GM18873 (cell line): ENCODE results near the gene GCK.
"Not testable (repeated sequence)": the region's sequence is repeated elsewhere in the genome, so short reads cannot be mapped to it uniquely, and the experiment has no call there.

Source experiments
- ATAC-seq: cut with Tn5 transposase; IDR thresholded peaks from one replicate; pipeline ENCODE4 v1.9.1; 2021; ENCODE audit warnings: mild to moderate bottlenecking, moderate library complexity, moderate number of reproducible peaks; ENCODE audit not compliant: unreplicated experiment, low FRiP score

Gene GCK

GRCh38 chr7:44145969-44146911 lies 43.0 kb downstream of the GCK start:
- ATAC-seq, result no peak

- no peak for ATAC-seq
Observed at GRCh38 chr7:44145479-44145968, 43.7 kb downstream of the GCK start.

- no peak for ATAC-seq
Observed at GRCh38 chr7:44144968-44145478, 44.2 kb downstream of the GCK start.

DNA sequence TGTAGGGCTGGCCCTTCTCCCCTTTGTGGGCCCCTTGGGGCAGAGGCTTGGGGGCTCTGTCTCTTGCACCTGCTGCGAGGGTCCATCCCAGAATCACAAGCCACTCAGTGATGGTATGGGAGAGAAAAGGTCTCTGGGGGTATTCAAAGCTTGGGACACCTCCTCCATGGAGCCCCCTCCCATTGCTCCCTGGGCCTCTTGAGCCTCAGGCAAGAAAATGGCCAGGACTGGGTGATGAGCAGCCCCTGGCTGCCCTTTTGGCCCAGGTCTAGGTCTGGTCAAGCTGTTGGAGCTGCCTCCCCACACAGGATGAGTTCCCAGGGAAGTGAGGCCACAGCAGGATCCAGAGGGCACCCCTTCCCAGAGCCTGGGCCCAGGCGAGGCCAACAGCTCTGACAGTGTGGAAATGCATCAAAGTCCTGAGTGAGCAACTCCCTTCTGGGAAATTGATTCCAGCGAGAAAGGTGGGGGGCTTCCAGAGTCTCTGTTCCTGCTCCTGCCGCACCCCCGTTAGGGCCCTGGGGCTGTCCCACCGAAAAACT lies 44.7 kb downstream of the GCK start:
- no peak for ATAC-seq

- ATAC-seq, result no peak
Observed at GRCh38 chr7:44143646-44144250, 45.5 kb downstream of the GCK start.

DNA sequence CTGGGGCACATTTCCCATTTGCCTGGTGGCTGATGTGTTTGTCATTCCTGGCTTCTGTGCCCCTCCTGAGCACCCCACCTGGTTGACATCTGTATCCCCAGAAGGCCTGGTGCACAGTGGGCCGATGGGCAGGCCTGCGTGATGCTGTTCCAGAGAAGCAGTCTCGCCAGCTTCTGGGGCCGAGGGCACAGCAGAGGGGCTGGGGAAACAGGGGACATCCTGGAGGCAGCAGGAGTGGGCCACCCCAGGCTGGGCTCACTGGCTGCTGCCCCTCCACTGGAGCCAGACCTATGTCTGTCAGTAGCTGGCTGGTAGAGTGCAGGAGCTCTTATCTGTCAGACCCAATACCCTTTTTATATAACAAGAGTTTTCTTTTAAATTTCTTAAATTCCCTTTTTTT lies 47.2 kb downstream of the GCK start:
- no peak for ATAC-seq

GRCh38 chr7:44141221-44141850 lies 47.9 kb downstream of the GCK start, which contains the start of gene MYL7:
TSS of gene MYL7 (minus strand) at chr7:44141332. CDS start at chr7:44141305, 27 bp downstream.
- no peak for ATAC-seq

- ATAC-seq, result no peak
Observed at GRCh38 chr7:44140341-44140740, 48.9 kb downstream of the GCK start.

- ATAC-seq, result no peak
Observed at GRCh38 chr7:44139311-44140010, 49.8 kb downstream of the GCK start.

DNA sequence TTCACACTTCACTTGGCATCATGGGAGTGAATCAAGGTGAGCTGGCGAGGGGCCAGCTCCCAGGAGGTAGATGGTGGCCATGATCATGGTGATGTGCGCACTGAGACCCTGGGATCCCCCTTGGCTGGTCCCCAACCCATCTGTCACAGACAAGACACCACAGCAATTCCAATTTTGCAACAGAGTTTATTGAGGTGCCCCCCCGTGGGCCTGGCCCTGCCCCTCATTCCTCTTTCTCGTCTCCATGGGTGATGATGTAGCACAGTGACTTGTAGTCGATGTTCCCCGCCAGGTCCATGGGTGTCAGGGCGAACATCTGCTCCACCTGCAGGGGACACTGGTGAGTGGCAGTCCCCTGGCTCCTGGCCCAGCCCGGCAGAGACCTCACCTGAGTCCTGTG lies 50.5 kb downstream of the GCK start:
- no peak for ATAC-seq

DNA sequence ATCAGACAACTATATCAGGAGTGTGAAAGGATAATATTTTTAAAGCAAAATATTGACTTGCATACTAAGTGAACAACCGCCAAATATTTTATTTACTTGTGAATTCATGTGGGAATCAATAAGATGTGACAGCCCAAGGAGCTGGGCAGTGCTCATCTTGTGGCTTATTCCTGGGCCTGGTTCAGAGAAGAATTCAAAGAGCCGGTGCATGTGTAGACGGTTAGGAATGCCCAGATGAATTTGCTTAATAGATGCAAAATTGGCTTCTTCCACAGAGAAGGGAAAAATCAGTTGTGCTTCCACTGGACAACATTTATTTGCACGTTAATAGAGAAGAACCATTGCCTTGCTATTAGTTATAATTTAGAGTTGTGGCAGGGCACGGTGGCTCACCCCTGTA lies 52.5 kb downstream of the GCK start:
- ATAC-seq, result no peak

DNA sequence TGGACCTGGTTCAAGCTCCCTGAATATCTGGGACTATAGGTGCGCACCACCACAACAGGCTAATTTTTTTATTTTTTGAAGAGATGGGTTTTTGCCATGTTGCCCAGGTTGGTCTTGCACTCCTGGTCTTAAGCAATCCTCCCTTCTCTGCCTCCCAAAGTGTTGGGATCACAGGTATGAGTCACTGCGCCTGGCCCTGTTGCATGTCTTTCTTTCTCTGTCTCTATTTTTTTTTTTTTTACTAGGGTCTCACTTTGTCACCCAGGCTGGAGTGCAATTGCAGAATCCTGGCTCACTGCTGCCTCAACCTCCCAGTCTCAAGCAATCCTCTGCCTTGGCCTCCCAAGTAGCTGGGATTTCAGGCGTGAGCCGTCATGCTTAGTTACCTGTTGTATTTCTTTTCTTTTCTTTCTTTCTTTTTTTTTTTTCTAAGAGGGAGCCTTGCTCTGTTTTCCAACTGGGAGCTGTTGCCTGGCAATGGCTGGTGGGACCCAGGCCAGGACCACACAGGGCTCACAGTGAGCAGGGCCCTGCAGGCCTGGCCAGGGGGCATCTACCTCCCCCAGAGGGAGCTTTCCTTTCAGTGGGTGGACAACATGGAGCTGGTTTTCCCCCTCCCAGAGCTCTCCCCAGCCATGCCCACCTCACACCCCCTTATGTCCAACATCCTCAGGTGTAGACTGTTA lies 54.2 kb downstream of the GCK start:
- no peak for ATAC-seq

DNA sequence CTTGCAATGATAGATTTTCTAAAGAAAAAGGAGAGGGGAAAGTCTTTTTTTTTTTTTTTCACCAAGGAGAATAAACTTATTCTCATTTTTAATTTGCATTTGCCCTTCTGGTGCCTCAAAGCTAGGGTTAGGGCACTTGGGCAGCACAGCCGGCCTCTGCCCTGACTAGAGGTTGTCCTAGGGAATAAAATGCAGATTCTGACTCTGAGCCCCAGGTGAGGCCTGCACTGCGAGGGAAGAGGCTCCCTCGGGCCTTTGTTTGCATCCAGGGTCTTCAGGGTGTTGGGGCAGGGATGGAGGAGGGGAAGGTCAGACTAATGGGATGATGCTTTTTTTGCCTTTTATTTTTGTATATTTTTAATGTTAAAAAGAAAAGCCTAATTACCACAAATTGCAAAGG lies 55.9 kb downstream of the GCK start:
- ATAC-seq, result no peak

DNA sequence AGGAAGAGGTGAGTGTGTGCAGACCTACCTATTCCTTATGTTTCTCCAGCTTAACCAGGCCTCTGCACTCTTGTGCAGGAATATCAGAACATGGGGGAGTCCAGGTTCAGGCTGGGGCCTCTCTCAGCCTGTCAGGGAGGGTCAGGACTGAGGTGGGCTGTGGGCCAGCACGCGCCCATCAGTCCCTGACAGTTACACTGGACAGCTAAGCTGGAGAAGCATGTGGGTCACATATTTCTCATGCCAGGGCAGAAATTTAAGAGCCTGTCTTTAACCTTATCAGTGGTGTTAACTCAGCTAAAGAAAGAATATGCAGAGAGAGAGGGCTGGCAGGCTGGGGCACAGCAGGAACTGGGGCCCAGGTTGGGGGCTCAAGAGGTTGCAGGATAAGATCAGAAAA lies 57.2 kb downstream of the GCK start:
- no peak for ATAC-seq

- no peak for ATAC-seq
Observed at GRCh38 chr7:44131173-44132029, 57.8 kb downstream of the GCK start.

DNA sequence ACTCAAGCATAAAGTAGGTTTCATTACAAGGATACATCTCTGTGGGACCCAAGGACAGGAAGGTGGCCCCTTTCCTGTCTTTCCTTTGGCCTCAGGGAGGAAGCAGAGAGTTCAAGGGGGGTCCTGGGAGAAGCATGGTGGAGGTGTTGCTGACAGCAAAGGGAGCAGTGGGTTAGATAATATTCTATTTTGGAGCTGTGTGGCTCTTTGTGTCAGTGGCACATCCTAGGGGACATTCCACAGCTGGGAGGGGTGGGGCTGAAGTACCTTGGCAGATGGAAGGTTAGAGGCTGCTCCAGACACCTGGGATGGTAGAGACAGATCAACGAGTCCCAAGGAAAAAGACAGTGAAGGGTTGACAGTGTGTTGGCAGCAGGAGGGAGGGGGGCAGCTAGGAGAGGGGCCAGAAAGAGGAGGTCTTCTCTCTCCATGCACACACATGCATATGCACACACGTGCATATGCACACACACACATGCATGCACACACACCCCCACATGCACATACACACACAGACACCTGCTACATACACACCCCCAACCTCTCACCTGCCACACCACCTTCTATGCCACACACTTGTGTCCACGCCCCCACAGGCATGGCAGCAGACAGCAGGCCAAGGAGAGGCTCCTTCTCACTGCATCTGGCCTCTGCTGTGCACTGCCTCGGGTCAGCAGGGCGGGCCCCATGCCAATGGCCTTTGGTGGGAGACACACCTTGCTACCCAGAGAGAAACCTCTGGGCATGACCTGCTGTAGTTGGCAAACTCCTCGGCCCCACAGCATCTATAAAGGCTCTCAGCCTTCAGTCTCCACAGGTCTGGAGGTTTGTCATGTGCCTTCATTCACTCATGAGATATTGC lies 60.3 kb downstream of the GCK start:
- no peak for ATAC-seq

GRCh38 chr7:44127161-44127560 lies 62.1 kb downstream of the GCK start:
- no peak for ATAC-seq

GRCh38 chr7:44126574-44126973 lies 62.7 kb downstream of the GCK start:
- ATAC-seq, result not testable (repeated sequence)
